Cardiac septum (tissue), 1 donor: ENCODE results near the gene INHBB. TPM values are rescaled to one million over a fixed set of nuclear protein-coding genes. Genes with fewer than 3 reads are reported as not detected.
"Not testable (repeated sequence)": the region's sequence is repeated elsewhere in the genome, so short reads cannot be mapped to it uniquely, and the experiment has no call there.

Experiments
- DNase-seq: peaks from one replicate; pipeline ENCODE4 v3.0.0-alpha.2; 2020; ENCODE audit warnings: low spot score
- intact Hi-C: fragments of 100-400 bp; cut with DNase I; formaldehyde crosslinking; loops from one replicate; pipeline ENCODE4 v1.14.0; 2022
- total RNA-seq: library from RNA; stranded (reverse); fragmentation: NEBNext Ultra II Directional; extraction: Animal tissue kit (Norgen Biotek cat#: 25700); gene quantifications from one replicate; pipeline ENCODE4 v1.2.1, GENCODE V29; 2021
- donor health status: DM: no; HTN: no; CAD: no.

INHBB gene
- total RNA-seq, 1 donor from 2014 or later: 2.8 TPM

- intact Hi-C loops: loop anchor here (5.0 to 10.0 kb wide), 3 partner anchors 60 to 208 kb away; partner anchors contain the start of genes RALB and TMEM185B
- peak; percentile 75 for DNase-seq
Observed at GRCh38 chr2:120314690-120315366, 31.1 kb upstream of the INHBB start.

DNA sequence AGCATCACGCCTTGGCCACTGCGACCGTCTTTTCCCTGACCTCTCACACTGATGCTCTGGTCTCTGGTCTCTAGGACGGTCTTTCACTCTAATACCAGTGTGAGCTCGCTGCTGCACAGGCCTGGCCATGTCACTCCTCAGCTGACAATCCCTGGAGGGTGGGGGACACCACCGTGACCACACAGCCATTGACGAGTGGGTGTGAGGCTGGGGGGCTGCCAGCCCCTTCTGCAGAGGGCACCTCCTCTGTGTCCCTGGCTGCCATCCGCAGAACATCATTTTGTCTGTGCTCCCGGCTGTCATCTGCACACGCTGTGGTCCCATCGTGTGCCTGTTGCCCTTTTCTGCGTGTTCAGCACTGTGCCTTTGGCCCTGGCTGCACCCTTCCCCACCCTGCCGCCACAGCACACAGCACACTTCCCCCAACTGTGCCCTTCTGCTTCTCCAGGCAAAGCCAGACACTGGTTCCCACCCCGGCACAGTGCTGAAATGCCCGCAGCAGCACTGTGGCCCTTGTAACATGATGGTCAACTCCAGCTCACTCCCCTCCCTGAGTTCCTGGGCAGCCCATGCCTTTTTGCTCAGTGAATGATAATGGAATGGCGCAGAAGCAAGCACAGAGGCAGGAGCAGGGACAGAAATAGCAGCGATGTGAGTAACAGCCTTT is 30.4 kb upstream of the INHBB start:
- peak; percentile 24 for DNase-seq
- intact Hi-C loops: loop anchor here (10.0 kb wide), 1 partner anchor 61 kb away; the partner anchor contains the start of gene RALB

DNA sequence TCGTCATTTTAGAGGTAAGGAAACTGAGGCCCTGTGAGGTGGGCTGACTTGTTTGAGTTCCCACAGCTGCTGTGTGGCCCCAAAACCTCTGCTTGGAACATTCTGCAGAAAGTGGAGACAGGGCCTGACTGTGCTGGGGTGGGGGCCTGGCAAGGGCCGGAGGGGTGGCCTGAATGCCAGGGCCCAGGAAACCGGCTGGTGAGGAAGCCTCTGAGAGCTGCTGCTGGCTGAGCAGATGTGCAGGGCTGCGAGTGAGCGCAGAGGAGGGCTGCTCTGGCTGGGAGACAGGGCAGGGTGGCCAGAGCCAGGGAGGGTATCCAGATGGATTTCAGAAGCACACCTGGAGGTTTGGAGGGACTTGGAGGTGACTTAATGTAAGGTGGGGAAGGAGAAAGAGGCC is 29.9 kb upstream of the INHBB start:
- intact Hi-C loops: loop anchor here (10.0 kb wide), 1 partner anchor 61 kb away; the partner anchor contains the start of gene RALB
- DNase-seq: peak; percentile 71

GRCh38 chr2:120316528-120317179 is 29.3 kb upstream of the INHBB start:
- peak; percentile 43 for DNase-seq
- intact Hi-C loops: loop anchor here (10.0 kb wide), 1 partner anchor 62 kb away; the partner anchor contains the start of gene RALB

GRCh38 chr2:120317180-120317533 is 28.8 kb upstream of the INHBB start:
- intact Hi-C loops: loop anchor here (10.0 kb wide), 1 partner anchor 62 kb away; the partner anchor contains the start of gene RALB
- DNase-seq: peak; percentile 46

DNA sequence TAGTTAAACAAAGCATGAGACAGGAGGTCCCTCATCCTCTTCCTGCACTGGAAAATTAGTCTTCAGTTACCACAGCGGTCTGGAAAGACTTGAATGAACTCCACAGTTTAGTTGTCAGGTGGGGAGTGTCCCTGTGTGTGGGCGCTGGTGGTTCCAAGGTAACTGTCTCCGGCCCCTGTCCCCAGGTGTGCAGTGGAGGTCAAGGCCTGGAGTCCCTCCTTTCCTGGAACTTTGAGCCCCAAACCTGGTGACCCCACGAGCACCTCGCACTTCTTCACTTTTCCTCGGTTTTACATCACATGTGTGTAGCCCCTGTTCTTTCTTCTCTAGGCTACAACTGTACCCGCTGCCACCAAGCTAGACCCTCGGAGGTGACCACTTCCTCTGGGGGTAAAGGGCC is 28.0 kb upstream of the INHBB start:
- intact Hi-C loops: loop anchor here (10.0 kb wide), 1 partner anchor 63 kb away; the partner anchor contains the start of gene RALB
- DNase-seq: peak; percentile 51

DNA sequence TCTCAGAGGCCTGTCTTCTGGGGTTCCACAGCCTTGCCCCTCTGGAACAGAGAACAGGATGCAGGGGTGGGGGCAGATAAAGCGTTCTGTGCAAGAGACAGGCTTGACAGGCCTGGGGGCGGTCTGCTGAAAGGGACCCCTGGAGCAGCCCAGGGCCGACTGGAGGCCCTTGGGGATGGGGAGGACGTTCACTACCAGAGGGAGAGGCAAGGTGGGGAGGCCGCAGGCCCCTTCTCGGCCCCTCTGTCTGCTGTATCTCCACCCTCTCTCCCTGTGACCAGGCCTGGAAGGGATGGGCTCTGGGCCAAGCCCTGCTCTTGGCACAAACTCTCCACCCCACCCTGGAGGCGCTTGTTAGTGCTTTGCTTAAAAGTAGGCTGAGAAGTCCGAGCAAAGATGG is 27.3 kb upstream of the INHBB start:
- intact Hi-C loops: loop anchor here (10.0 kb wide), 1 partner anchor 64 kb away; the partner anchor contains the start of gene RALB

DNA sequence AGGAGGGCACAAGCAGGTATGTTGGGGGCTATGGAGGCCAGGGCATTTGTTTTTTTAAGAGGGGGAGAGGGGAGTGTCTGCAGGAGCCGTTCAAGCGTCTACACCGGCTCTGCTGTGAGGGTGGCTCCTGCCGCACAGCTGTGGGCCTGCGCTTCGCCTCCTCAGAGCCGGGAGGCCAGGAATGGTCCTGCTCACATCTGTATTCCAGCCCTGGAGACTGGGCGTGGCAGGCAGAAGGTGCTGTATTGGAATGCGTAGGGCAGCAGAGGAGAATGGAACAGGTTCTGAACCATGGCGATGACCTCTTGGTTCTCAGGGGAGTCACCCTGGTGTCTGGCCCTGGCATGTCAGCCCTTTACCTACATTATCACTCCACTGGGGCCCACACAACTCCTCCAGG is 26.8 kb upstream of the INHBB start:
- DNase-seq: no peak
- intact Hi-C loops: loop anchor here (10.0 kb wide), 1 partner anchor 64 kb away; the partner anchor contains the start of gene RALB

More for the DNA sequence above, 27.3 kb upstream of the INHBB start:
- DNase-seq: peak; percentile 81

GRCh38 chr2:120319686-120320317 is 26.1 kb upstream of the INHBB start:
- DNase-seq: no peak
- intact Hi-C loops: loop anchor here (10.0 kb wide), 1 partner anchor 65 kb away; the partner anchor contains the start of gene RALB

- intact Hi-C loops: no loop called here
- no peak for DNase-seq
Observed at GRCh38 chr2:120320318-120320851, 25.6 kb upstream of the INHBB start.

DNA sequence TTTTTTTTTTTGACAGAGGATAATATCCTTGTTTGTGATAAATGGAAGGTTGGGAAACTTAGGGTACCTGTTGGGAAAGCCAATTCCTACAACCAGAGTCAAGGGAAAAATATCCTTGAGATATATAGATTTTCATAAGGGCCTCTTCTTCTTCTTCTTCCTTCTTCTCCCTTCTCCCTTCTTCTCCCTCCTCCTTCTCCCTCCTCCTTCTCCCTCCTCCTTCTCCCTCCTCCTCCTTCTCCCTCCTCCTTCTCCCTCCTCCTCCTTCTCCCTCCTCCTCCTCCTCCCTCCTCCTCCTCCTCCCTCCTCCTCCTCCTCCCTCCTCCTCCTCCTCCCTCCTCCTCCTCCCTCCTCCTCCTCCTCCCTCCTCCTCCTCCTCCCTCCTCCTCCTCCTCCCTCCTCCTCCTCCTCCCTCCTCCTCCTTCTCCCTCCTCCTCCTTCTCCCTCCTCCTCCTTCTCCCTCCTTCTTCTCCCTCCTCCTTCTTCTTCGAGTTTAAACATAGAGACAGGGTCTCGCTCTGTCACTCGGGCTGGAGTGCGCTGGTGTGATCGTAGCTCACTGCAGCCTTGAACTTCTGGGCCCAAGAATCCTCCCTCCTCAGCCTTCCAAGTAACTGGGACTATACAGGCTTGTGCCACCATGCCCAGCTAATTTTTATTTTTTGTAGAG is 24.9 kb upstream of the INHBB start:
- intact Hi-C loops: not testable (repeated sequence)

DNA sequence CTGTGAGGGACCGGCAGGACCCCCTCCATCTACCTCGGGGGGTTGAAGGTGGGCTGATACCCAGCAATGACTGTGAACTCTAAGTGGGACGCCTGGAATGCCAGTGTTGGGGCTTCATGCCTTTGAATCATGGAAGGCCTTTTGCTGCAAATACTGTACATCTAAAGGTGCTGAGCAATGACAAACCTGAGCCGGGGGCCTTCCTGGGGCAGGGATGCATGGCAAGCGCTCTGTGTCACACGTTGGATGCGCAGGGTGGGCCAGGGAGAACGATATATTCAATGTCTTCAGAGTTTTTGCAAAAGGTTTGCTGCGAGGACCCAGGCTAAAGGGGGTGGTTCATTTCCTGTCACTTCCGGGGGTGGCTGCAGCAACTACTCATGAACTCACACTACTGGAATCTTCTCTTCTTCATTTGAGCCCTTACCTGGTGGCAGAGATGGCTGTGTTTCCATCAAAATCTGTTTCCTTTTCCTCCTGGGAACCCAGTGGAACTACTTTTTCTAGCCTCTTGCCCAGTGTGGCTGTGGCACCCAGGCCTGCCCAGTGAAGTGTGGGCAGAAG is 24.1 kb upstream of the INHBB start:
- no peak for DNase-seq
- intact Hi-C loops: no loop called here

More for the DNA sequence above, 24.9 kb upstream of the INHBB start:
- not testable (repeated sequence) for DNase-seq

GRCh38 chr2:120322329-120322728 is 23.6 kb upstream of the INHBB start:
- intact Hi-C loops: no loop called here
- DNase-seq: no peak

DNA sequence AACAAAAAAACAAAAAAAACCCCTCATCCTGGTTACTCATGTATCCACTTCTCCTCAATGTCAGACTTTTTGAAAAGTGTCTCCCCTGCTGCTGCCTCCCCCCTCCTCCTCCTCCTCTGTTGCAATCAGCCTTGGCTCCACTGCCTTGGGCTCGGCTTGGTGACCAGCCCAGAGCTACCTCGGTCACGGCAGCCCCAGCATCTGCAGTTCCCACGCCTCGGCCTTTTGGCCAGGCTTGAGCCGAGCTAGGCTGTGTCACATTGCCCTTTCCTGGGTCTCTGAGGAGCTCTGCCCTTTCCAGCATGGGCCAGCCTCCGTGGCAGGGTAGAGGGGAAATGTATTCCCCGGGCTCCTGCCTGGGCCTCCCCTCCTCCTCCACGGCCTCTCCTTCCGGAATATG is 22.7 kb upstream of the INHBB start:
- intact Hi-C loops: no loop called here

DNA sequence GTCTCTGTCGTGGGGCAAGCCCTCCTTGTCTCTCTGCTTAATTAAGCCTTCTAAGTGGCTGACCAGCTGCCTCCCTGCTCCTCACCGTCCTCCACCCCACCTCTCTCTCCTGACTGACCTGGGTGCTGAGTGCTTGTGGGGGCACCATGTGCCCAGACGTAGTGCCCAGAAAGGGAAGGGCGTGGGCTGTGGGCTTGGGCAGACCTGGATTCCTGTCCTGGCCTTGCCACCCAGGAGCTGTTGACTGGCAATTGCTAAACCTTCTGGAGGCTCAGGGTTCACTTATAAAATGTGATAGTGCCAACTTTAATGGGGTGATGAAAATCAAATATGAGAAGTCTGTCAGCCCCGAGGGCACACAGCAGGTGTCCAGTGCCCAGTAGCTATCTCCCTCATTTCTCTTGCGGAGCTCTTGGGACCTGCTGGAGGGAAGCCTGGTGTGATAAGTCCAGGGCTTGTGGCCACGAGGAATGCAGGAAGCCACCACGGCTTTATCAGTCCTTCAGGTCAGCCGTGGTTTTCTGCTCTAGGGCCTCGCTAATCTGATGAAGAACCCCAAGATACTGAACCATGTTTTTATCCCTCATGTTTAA is 22.0 kb upstream of the INHBB start:
- intact Hi-C loops: no loop called here

More for the DNA sequence above, 22.7 kb upstream of the INHBB start:
- no peak for DNase-seq

GRCh38 chr2:120324933-120325332 is 21.0 kb upstream of the INHBB start:
- intact Hi-C loops: no loop called here
- DNase-seq: no peak

More for the DNA sequence above, 22.0 kb upstream of the INHBB start:
- DNase-seq: no peak

DNA sequence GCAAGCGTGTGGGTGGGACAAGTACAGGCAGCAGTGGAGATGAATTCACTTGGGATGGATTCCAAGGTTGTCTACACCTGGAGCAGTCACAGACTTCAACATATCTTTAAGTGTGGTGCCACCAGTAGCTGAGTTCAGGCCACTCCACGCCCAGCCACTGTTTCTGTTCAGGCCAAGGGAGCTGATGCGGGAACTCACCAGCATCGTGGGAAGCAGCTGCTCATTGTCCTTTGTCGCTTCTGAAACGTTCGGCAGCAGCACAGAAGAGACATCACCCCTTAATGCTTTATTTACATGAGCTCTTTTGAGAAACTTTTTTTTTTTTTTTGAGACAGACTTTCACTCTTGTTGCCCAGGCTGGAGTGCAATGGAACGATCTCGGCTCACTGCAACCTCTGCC is 19.9 kb upstream of the INHBB start:
- no peak for DNase-seq
- intact Hi-C loops: no loop called here
